WTC11 (cell line): ENCODE results near the gene MED27. TPM values are rescaled to one million over a fixed set of nuclear protein-coding genes. Genes with fewer than 3 reads are reported as not detected.

Source experiments
- ATAC-seq: fragments of 200-7000 bp; cut with Tn5 transposase; 2 replicates; pipeline ENCODE4 v1.10.0; 2021; ENCODE audit warnings: mild to moderate bottlenecking, moderate library complexity
- CTCF ChIA-PET: fragments of 300-600 bp; sonication (Branson Sonifier 250); formaldehyde crosslinking; loops from one replicate; lab custom pipeline; 2021; ENCODE audit warnings: antibody characterized with exemption; lab: Charles Lee
- POLR2A ChIA-PET: fragments of 350-600 bp; sonication (Branson Sonifier 250); formaldehyde crosslinking; loops from one replicate; lab custom pipeline; 2021; ENCODE audit warnings: antibody characterized with exemption; lab: Charles Lee
- DNase-seq: peaks from one replicate; pipeline ENCODE4 v3.0.0; 2021; ENCODE audit warnings: low spot score
- H3K27ac Mint-ChIP-seq: 2 replicates; pipeline ENCODE4 v1.8.0; 2021; ENCODE audit warnings: mixed read lengths
- H3K27me3 Mint-ChIP-seq: 2 replicates; pipeline ENCODE4 v1.8.0; 2021; ENCODE audit warnings: low read depth, mild to moderate bottlenecking, moderate library complexity, mixed read lengths
- H3K36me3 Mint-ChIP-seq: 2 replicates; pipeline ENCODE4 v1.8.0; 2021; ENCODE audit warnings: mixed read lengths
- H3K4me1 Mint-ChIP-seq: 2 replicates; pipeline ENCODE4 v1.8.0; 2022; ENCODE audit warnings: mixed read lengths
- H3K4me3 Mint-ChIP-seq: 2 replicates; pipeline ENCODE4 v1.8.0; 2021; ENCODE audit warnings: mild to moderate bottlenecking, moderate library complexity, mixed read lengths
- H3K9me3 Mint-ChIP-seq: 2 replicates; pipeline ENCODE4 v1.8.0; 2021; ENCODE audit warnings: mixed read lengths
- CREM ChIP-seq: sonication (generic); formaldehyde crosslinking; IDR thresholded peaks from 2 replicates; pipeline ENCODE4 v1.8.1; 2022; ENCODE audit warnings: mild to moderate bottlenecking, missing genetic modification reagents, moderate library complexity
- FOXJ3 ChIP-seq: sonication (generic); formaldehyde crosslinking; IDR thresholded peaks from 2 replicates; pipeline ENCODE4 v1.9.0; 2021; ENCODE audit warnings: missing genetic modification reagents, mild to moderate bottlenecking, borderline replicate concordance
- GTF2I ChIP-seq: fragments of 250-450 bp; sonication (Bioruptor Pico); conservative IDR thresholded peaks from 2 replicates; pipeline ENCODE4 v1.4.0; 2021; ENCODE audit warnings: mild to moderate bottlenecking
- MXD4 ChIP-seq: fragments of 250-450 bp; sonication (Bioruptor Pico); IDR thresholded peaks from 2 replicates; pipeline ENCODE4 v1.8.0; 2021; ENCODE audit warnings: mild to moderate bottlenecking, moderate library complexity, borderline replicate concordance
- NFE2L1 ChIP-seq: sonication (generic); formaldehyde crosslinking; IDR thresholded peaks from 2 replicates; pipeline ENCODE4 v1.8.1; 2023; ENCODE audit warnings: missing genetic modification reagents
- NR1H2 ChIP-seq: sonication (generic); formaldehyde crosslinking; IDR thresholded peaks from 2 replicates; pipeline ENCODE4 v1.9.0; 2021; ENCODE audit warnings: mild to moderate bottlenecking, moderate library complexity, missing genetic modification reagents
- NR2C2 ChIP-seq: sonication (generic); formaldehyde crosslinking; IDR thresholded peaks from 2 replicates; pipeline ENCODE4 v1.8.0; 2022; ENCODE audit warnings: mild to moderate bottlenecking, missing genetic modification reagents
- NR3C1 ChIP-seq: sonication (generic); formaldehyde crosslinking; conservative IDR thresholded peaks from 2 replicates; pipeline ENCODE4 v1.8.1; 2023; ENCODE audit warnings: low read depth, mild to moderate bottlenecking, missing genetic modification reagents
- RORB ChIP-seq: fragments of 250-450 bp; sonication (Bioruptor Pico); IDR thresholded peaks from 2 replicates; pipeline ENCODE4 v1.9.0; 2021; ENCODE audit warnings: mild to moderate bottlenecking
- TEAD4 ChIP-seq: sonication (generic); formaldehyde crosslinking; IDR thresholded peaks from 2 replicates; pipeline ENCODE4 v1.8.0; 2022; ENCODE audit warnings: mild to moderate bottlenecking, missing genetic modification reagents
- ZBTB21 ChIP-seq: sonication (generic); formaldehyde crosslinking; IDR thresholded peaks from 2 replicates; pipeline ENCODE4 v1.8.1; 2023; ENCODE audit warnings: mild to moderate bottlenecking, missing genetic modification reagents, borderline replicate concordance
- ZNF416 ChIP-seq: fragments of 250-450 bp; sonication (Bioruptor Pico); IDR thresholded peaks from 2 replicates; pipeline ENCODE4 v1.9.0; 2021; ENCODE audit warnings: mild to moderate bottlenecking, inconsistent platforms
- total RNA-seq: library from RNA; stranded (reverse); gene quantifications from 3 replicates; pipeline ENCODE4 v1.2.3, GENCODE V29; 2021
- TF ChIP-seq, protein P1 (sequence below): sonication (generic); formaldehyde crosslinking; IDR thresholded peaks from 2 replicates; pipeline ENCODE4 v1.8.0; 2022; ENCODE audit warnings: mild to moderate bottlenecking, missing genetic modification reagents
- TF ChIP-seq, protein P2 (sequence below): sonication (generic); formaldehyde crosslinking; IDR thresholded peaks from 2 replicates; pipeline ENCODE4 v1.8.1; 2022; ENCODE audit warnings: missing genetic modification reagents, borderline replicate concordance
- TF ChIP-seq, protein P3 (sequence below): sonication (generic); formaldehyde crosslinking; IDR thresholded peaks from 2 replicates; pipeline ENCODE4 v1.8.1; 2023; ENCODE audit warnings: mild to moderate bottlenecking, missing genetic modification reagents
- TF ChIP-seq, protein P4 (sequence below): fragments of 250-450 bp; sonication (Bioruptor Pico); IDR thresholded peaks from 2 replicates; pipeline ENCODE4 v1.9.0; 2021; ENCODE audit warnings: moderate library complexity, mild to moderate bottlenecking, inconsistent platforms, borderline replicate concordance
- TF ChIP-seq, protein P5 (sequence below): sonication (generic); formaldehyde crosslinking; IDR thresholded peaks from 2 replicates; pipeline ENCODE4 v1.8.1; 2023; ENCODE audit warnings: mild to moderate bottlenecking, moderate library complexity, missing genetic modification reagents
- TF ChIP-seq, protein P6 (sequence below): fragments of 250-450 bp; sonication (Bioruptor Pico); IDR thresholded peaks from 2 replicates; pipeline ENCODE4 v1.9.0; 2021; ENCODE audit warnings: mild to moderate bottlenecking, borderline replicate concordance
- TF ChIP-seq, protein P7 (sequence below): sonication (generic); formaldehyde crosslinking; IDR thresholded peaks from 2 replicates; pipeline ENCODE4 v1.8.1; 2022; ENCODE audit warnings: low read depth, mild to moderate bottlenecking, moderate library complexity, missing genetic modification reagents, borderline replicate concordance
- TF ChIP-seq, protein P8 (sequence below): sonication (generic); formaldehyde crosslinking; IDR thresholded peaks from 2 replicates; pipeline ENCODE4 v1.8.0; 2022; ENCODE audit warnings: mild to moderate bottlenecking, missing genetic modification reagents

Gene MED27
- total RNA-seq, 1 experiment from 2014 or later: 27.9 TPM

DNA sequence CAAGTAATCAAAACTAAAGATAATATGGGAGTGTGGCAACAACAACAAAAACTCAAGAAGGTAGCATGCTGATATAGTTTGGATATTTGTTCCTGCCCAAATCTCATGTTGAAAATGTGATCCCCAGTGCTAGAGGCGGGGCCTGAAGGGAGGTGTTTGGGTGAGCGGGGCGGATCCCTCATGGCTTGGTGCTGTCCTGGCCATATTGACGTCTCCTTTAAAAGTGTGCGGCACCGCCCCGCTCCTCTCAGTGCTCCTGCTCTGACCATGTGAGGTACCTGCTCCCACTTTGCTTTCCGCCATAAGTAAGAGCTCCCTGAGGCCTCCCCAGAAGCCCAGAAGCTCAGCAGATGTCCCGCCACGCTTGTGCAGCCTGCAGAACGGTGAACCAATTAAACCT lies 25.6 kb downstream of the MED27 start:
- POLR2A ChIA-PET: no interaction called here
- H3K27me3 Mint-ChIP-seq: no peaks in the 10 kb centered on the region
- H3K27ac Mint-ChIP-seq: no peak overlapping the region
- peaks cover 11% of the 10 kb centered on the region for H3K9me3 Mint-ChIP-seq
- CTCF ChIA-PET: no interaction called here
- peak; percentile 87 for ATAC-seq
- peaks cover 23% of the 10 kb centered on the region for H3K4me1 Mint-ChIP-seq
- no peak overlapping the region for H3K4me3 Mint-ChIP-seq
- peak; percentile 24 for DNase-seq
- TF ChIP-seq ZBTB21 (CRISPR knock-in tag): no peak
- TF ChIP-seq, protein P1, sequence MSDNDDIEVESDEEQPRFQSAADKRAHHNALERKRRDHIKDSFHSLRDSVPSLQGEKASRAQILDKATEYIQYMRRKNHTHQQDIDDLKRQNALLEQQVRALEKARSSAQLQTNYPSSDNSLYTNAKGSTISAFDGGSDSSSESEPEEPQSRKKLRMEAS (CRISPR knock-in tag): no peak
- TF ChIP-seq, protein P2, sequence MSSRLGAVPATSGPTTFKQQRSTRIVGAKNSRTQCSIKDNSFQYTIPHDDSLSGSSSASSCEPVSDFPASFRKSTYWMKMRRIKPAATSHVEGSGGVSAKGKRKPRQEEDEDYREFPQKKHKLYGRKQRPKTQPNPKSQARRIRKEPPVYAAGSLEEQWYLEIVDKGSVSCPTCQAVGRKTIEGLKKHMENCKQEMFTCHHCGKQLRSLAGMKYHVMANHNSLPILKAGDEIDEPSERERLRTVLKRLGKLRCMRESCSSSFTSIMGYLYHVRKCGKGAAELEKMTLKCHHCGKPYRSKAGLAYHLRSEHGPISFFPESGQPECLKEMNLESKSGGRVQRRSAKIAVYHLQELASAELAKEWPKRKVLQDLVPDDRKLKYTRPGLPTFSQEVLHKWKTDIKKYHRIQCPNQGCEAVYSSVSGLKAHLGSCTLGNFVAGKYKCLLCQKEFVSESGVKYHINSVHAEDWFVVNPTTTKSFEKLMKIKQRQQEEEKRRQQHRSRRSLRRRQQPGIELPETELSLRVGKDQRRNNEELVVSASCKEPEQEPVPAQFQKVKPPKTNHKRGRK: no peak
- TF ChIP-seq GTF2I (CRISPR knock-in tag): no peak
- TF ChIP-seq, protein P3, sequence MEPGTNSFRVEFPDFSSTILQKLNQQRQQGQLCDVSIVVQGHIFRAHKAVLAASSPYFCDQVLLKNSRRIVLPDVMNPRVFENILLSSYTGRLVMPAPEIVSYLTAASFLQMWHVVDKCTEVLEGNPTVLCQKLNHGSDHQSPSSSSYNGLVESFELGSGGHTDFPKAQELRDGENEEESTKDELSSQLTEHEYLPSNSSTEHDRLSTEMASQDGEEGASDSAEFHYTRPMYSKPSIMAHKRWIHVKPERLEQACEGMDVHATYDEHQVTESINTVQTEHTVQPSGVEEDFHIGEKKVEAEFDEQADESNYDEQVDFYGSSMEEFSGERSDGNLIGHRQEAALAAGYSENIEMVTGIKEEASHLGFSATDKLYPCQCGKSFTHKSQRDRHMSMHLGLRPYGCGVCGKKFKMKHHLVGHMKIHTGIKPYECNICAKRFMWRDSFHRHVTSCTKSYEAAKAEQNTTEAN (CRISPR knock-in tag): no peak
- TF ChIP-seq CREM (CRISPR knock-in tag): no peak
- no peak for TF ChIP-seq NR3C1 (CRISPR knock-in tag)
- TF ChIP-seq RORB (CRISPR knock-in tag): no peak
- TF ChIP-seq, protein P4, sequence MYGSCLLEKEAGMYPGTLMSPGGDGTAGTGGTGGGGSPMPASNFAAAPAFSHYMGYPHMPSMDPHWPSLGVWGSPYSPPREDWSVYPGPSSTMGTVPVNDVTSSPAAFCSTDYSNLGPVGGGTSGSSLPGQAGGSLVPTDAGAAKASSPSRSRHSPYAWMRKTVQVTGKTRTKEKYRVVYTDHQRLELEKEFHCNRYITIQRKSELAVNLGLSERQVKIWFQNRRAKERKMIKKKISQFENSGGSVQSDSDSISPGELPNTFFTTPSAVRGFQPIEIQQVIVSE (CRISPR knock-in tag): no peak
- no peak for TF ChIP-seq NFE2L1
- TF ChIP-seq ZNF416: no peak
- TF ChIP-seq, protein P5, sequence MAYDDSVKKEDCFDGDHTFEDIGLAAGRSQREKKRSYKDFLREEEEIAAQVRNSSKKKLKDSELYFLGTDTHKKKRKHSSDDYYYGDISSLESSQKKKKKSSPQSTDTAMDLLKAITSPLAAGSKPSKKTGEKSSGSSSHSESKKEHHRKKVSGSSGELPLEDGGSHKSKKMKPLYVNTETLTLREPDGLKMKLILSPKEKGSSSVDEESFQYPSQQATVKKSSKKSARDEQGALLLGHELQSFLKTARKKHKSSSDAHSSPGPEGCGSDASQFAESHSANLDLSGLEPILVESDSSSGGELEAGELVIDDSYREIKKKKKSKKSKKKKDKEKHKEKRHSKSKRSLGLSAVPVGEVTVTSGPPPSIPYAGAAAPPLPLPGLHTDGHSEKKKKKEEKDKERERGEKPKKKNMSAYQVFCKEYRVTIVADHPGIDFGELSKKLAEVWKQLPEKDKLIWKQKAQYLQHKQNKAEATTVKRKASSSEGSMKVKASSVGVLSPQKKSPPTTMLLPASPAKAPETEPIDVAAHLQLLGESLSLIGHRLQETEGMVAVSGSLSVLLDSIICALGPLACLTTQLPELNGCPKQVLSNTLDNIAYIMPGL (CRISPR knock-in tag): no peak
- TF ChIP-seq, protein P6, sequence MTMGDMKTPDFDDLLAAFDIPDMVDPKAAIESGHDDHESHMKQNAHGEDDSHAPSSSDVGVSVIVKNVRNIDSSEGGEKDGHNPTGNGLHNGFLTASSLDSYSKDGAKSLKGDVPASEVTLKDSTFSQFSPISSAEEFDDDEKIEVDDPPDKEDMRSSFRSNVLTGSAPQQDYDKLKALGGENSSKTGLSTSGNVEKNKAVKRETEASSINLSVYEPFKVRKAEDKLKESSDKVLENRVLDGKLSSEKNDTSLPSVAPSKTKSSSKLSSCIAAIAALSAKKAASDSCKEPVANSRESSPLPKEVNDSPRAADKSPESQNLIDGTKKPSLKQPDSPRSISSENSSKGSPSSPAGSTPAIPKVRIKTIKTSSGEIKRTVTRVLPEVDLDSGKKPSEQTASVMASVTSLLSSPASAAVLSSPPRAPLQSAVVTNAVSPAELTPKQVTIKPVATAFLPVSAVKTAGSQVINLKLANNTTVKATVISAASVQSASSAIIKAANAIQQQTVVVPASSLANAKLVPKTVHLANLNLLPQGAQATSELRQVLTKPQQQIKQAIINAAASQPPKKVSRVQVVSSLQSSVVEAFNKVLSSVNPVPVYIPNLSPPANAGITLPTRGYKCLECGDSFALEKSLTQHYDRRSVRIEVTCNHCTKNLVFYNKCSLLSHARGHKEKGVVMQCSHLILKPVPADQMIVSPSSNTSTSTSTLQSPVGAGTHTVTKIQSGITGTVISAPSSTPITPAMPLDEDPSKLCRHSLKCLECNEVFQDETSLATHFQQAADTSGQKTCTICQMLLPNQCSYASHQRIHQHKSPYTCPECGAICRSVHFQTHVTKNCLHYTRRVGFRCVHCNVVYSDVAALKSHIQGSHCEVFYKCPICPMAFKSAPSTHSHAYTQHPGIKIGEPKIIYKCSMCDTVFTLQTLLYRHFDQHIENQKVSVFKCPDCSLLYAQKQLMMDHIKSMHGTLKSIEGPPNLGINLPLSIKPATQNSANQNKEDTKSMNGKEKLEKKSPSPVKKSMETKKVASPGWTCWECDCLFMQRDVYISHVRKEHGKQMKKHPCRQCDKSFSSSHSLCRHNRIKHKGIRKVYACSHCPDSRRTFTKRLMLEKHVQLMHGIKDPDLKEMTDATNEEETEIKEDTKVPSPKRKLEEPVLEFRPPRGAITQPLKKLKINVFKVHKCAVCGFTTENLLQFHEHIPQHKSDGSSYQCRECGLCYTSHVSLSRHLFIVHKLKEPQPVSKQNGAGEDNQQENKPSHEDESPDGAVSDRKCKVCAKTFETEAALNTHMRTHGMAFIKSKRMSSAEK (CRISPR knock-in tag): no peak
- no peak for TF ChIP-seq MXD4 (CRISPR knock-in tag)
- TF ChIP-seq NR1H2 (CRISPR knock-in tag): no peak
- TF ChIP-seq, protein P7, sequence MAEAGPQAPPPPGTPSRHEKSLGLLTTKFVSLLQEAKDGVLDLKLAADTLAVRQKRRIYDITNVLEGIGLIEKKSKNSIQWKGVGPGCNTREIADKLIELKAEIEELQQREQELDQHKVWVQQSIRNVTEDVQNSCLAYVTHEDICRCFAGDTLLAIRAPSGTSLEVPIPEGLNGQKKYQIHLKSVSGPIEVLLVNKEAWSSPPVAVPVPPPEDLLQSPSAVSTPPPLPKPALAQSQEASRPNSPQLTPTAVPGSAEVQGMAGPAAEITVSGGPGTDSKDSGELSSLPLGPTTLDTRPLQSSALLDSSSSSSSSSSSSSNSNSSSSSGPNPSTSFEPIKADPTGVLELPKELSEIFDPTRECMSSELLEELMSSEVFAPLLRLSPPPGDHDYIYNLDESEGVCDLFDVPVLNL (CRISPR knock-in tag): no peak
- TF ChIP-seq NR2C2 (CRISPR knock-in tag): no peak
- TF ChIP-seq, protein P8, sequence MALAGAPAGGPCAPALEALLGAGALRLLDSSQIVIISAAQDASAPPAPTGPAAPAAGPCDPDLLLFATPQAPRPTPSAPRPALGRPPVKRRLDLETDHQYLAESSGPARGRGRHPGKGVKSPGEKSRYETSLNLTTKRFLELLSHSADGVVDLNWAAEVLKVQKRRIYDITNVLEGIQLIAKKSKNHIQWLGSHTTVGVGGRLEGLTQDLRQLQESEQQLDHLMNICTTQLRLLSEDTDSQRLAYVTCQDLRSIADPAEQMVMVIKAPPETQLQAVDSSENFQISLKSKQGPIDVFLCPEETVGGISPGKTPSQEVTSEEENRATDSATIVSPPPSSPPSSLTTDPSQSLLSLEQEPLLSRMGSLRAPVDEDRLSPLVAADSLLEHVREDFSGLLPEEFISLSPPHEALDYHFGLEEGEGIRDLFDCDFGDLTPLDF (CRISPR knock-in tag): no peak
- TF ChIP-seq TEAD4 (CRISPR knock-in tag): no peak
- no peak for TF ChIP-seq FOXJ3 (CRISPR knock-in tag)
- peaks cover 12% of the 10 kb centered on the region for H3K36me3 Mint-ChIP-seq
